PC-9 (cell line): ENCODE data around the gene MEIS2.

ENCODE experiments used
- CTCF ChIP-seq: fragments of 200-600 bp; sonication (generic); conservative IDR thresholded peaks from 2 replicates; pipeline ENCODE4 v1.6.1; 2017; ENCODE audit warnings: mixed run types, antibody characterized with exemption, mild to moderate bottlenecking, moderate library complexity
- EZH2 ChIP-seq: fragments of 200-600 bp; sonication (generic); IDR thresholded peaks from 2 replicates; pipeline ENCODE4 v1.8.0; 2017; ENCODE audit warnings: antibody characterized with exemption, low read depth

DNA sequence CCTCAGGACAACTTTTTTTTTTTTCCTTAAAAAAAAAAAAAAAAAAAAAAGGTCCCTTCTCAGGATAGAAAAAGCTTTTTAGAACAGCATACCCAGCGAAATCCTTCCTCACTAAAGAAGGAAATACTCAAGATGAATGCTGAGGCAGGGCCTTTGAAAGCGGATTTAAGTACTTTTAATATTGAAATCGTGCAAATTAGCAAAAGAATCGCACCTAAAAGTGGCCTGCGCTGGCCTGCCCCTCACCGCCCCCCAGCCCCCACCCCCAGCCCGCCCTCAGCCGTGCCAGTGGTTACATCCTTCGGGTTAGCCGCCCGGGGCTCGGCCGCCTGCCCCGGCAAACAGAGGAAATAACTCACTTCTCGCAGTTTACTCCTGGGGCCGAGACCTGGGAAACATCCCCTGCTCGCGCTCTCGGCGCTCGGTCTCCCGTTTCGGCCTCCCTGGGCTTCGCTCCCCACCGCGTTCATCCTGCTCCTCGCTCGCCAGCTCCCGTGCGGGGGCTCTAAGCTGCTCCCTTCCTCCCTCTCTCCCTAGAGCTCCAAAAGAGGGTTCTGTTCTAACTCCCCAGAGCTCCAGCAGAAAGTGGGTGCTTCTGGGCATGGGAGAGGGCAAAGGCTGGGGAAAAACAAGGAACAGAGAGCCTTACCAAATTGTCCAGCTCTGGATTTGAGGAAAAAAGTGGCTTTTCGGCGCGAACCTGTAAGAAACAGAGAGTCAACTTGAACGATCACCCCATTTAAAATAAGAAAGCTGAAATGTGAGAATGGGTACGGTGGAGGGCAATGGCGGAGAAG is 5.2 kb downstream of the MEIS2 start:
- TF ChIP-seq CTCF = no peak
- TF ChIP-seq EZH2 = no peak
